Measurements from ENCODE around the gene PCDHA7.
"Not testable (repeated sequence)": the region's sequence is repeated elsewhere in the genome, so short reads cannot be mapped to it uniquely, and the experiment has no call there.

PCDHA7 gene

GRCh38 chr5:140833993-140834392, at the start of gene PCDHA7:
Gene PCDHA7 (plus strand): TSS chr5:140834269. CDS start chr5:140834384, 115 bp downstream.
- no peak for DNase-seq

- no peak for DNase-seq
Measured at GRCh38 chr5:140785905-140786686, 48.0 kb upstream of the PCDHA7 start, which contains the start of gene PCDHA1. Gene PCDHA1 (plus strand): TSS chr5:140786140.

GRCh38 chr5:140787422-140787821, 46.6 kb upstream of the PCDHA7 start:
- not testable (repeated sequence) for DNase-seq

DNA sequence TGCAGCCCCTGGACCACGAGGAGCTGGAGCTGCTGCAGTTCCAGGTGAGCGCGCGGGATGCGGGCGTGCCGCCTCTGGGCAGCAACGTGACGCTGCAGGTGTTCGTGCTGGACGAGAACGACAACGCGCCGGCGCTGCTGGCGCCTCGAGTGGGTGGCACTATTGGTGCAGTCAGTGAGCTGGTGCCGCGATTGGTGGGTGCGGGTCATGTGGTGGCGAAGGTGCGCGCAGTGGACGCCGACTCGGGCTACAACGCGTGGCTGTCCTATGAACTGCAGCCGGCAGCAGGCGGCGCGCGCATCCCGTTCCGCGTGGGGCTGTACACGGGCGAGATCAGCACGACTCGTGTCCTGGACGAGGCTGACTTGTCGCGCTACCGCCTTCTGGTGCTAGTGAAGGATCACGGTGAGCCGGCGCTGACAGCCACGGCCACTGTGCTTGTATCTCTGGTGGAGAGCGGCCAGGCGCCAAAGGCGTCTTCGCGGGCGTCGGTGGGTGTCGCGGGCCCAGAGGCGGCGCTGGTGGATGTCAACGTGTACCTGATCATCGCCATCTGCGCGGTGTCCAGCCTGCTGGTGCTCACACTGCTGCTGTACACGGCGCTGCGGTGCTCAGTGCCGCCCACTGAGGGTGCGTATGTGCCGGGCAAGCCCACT, 46.1 kb upstream of the PCDHA7 start:
- DNase-seq: not testable (repeated sequence)

- DNase-seq: no peak
Measured at GRCh38 chr5:140791089-140791488, 43.0 kb upstream of the PCDHA7 start.

- DNase-seq: no peak
Measured at GRCh38 chr5:140794595-140795258, 39.3 kb upstream of the PCDHA7 start, which contains the start of gene PCDHA2. Gene PCDHA2 (plus strand): TSS chr5:140794852.

- DNase-seq: no peak
Measured at GRCh38 chr5:140795259-140795641, 38.8 kb upstream of the PCDHA7 start.

- DNase-seq: not testable (repeated sequence)
Measured at GRCh38 chr5:140796072-140796717, 37.9 kb upstream of the PCDHA7 start.

- no peak for DNase-seq
Measured at GRCh38 chr5:140796718-140797095, 37.4 kb upstream of the PCDHA7 start.

DNA sequence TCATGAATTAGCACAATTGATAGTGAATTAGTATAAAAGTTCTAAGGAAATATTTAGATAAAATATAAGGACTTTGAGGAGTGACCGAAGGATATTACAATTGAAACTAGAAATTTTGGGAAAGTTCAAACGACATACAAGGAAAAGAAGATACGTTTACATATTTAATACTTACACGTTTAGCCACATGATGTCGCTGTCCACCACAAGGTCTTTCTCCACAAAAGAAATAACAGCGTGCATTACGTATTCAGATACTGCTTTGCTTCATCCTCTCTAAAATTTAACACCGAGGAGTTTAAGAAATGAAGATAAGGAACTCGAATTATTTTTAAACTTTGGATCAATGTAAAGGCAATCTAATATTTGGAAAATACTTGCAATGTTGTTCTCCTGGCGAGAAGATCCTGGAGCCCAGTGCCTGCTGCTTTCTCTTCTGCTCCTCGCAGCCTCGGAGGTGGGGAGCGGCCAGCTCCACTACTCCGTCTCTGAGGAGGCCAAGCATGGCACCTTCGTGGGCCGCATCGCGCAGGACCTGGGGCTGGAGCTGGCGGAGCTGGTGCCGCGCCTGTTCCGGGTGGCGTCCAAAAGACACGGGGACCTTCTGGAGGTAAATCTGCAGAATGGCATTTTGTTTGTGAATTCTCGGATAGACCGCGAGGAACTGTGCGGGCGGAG, 33.1 kb upstream of the PCDHA7 start, which contains the start of gene PCDHA3:
Gene PCDHA3 (plus strand): TSS at position 242 of the 678 bp plus-strand sequence.
- no peak for DNase-seq

DNA sequence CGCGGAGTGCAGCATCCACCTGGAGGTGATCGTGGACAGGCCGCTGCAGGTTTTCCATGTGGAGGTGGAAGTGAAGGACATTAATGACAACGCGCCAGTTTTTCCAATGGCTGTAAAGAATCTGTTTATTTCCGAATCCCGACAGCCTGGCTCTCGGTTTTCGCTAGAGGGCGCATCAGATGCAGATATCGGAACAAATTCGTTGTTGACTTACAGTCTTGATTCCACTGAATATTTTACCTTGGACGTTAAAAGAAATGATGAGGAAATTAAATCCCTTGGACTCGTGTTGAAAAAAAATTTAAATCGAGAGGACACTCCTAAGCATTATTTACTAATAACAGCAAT, 32.6 kb upstream of the PCDHA7 start:
- no peak for DNase-seq

DNA sequence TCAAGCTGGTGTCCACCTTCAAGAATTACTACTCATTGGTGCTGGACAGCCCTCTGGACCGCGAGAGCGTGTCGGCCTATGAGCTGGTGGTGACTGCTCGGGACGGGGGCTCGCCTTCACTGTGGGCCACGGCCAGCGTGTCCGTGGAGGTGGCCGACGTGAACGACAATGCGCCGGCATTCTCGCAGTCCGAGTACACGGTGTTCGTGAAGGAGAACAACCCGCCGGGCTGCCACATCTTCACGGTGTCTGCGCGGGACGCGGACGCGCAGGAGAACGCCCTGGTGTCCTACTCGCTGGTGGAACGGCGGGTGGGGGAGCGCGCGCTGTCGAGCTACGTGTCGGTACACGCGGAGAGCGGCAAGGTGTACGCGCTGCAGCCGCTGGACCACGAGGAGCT, 31.7 kb upstream of the PCDHA7 start:
- not testable (repeated sequence) for DNase-seq

- DNase-seq: no peak
Measured at GRCh38 chr5:140802781-140803271, 31.2 kb upstream of the PCDHA7 start.

- no peak for DNase-seq
Measured at GRCh38 chr5:140806834-140807775, 27.0 kb upstream of the PCDHA7 start, which contains the start of gene PCDHA4. Gene PCDHA4 (plus strand): TSS chr5:140807068.

DNA sequence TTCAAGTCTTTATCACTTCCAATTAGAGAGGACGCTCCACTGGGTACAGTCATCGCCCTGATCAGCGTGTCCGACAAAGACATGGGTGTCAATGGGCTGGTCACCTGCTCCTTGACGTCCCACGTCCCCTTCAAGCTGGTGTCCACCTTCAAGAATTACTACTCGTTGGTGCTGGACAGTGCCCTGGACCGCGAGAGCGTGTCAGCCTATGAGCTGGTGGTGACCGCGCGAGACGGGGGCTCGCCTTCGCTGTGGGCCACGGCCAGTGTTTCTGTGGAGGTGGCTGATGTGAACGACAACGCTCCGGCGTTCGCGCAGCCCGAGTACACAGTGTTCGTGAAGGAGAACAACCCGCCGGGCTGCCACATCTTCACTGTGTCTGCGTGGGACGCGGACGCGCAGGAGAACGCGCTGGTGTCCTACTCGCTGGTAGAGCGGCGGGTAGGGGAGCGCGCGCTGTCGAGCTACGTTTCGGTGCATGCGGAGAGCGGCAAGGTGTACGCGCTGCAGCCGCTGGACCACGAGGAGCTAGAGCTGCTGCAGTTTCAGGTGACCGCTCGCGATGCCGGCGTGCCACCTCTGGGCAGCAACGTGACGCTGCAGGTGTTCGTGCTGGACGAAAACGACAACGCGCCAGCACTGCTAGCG, 25.7 kb upstream of the PCDHA7 start:
- DNase-seq: not testable (repeated sequence)

DNA sequence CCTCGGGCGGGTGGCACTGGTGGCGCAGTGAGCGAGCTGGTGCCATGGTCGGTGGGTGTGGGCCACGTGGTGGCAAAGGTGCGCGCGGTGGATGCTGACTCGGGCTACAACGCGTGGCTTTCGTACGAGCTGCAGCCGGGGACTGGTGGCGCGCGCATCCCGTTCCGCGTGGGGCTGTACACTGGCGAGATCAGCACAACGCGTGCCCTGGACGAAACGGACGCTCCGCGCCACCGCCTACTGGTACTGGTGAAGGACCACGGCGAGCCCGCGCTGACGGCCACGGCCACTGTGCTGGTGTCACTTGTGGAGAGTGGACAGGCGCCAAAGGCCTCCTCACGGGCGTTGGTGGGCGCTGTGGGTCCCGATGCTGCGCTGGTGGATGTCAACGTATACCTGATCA, 25.2 kb upstream of the PCDHA7 start:
- no peak for DNase-seq

DNA sequence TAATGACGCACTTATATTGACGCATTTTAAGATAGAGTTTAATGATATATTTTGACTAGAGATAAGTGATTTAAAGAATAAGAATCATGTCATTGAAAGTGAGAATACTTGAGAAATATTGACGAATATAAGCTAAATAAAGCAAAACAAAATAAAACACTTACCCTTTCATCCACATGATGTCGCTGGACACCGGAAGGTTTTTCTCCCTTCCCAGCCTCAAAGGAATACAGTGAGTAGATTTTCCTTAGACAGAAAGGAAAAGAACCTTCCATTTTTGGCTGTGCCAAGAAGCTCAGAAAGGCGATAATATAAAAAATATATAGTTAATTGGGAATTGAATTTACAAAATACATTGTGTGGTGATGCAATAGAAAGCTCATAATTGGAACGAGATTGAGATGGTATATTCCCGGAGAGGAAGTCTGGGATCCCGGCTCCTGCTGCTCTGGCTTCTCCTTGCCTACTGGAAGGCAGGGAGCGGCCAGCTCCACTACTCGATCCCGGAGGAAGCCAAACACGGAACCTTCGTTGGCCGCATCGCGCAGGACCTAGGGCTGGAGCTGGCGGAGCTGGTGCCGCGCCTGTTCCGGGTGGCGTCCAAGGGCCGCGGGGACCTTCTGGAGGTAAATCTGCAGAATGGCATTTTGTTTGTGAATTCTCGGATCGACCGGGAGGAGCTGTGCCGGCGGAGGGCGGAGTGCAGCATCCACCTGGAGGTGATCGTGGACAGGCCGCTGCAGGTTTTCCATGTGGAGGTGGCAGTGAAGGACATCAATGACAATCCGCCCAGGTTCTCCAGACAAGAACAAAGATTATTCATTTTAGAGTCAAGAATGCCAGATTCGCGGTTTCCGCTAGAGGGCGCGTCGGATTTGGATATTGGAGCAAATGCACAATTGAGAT, 12.4 kb upstream of the PCDHA7 start, which contains the start of gene PCDHA5:
Gene PCDHA5 (plus strand): TSS at position 239 of the 906 bp plus-strand sequence.
- DNase-seq: no peak

- no peak for DNase-seq
Measured at GRCh38 chr5:140822281-140822629, 11.8 kb upstream of the PCDHA7 start.

DNA sequence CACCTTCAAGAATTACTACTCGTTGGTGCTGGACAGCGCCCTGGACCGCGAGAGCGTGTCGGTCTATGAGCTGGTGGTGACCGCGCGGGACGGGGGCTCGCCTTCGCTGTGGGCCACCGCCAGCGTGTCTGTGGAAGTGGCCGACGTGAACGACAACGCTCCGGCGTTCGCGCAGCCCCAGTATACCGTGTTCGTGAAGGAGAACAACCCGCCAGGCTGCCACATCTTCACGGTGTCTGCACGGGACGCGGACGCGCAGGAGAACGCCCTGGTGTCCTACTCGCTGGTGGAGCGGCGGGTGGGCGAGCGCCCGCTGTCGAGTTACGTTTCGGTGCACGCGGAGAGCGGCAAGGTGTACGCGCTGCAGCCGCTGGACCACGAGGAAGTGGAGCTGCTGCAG, 11.1 kb upstream of the PCDHA7 start:
- not testable (repeated sequence) for DNase-seq

All from kidney glomerular epithelial cell (primary cell).